Breast epithelium (tissue), 3 donors: ENCODE results near the gene CNIH4.

Experiments used
- CTCF ChIP-seq, 3 donors: fragments of 450-650 bp; IDR thresholded peaks; one replicate each; pipeline ENCODE4 v1.5.1; 2016 to 2017; ENCODE audit warnings: antibody characterized with exemption in 3 of 3, mild to moderate bottlenecking in 3 of 3, moderate library complexity in 3 of 3
- POLR2A ChIP-seq: fragments of 450-650 bp; IDR thresholded peaks from one replicate; pipeline ENCODE4 v1.6.1; 2016; ENCODE audit warnings: antibody characterized with exemption, mild to moderate bottlenecking, moderate library complexity
- POLR2AphosphoS5 ChIP-seq, 3 donors: sonication (generic); formaldehyde crosslinking; IDR thresholded peaks; one replicate each; pipeline ENCODE4 v1.6.1; 2017; ENCODE audit warnings: antibody characterized with exemption in 3 of 3

DNA sequence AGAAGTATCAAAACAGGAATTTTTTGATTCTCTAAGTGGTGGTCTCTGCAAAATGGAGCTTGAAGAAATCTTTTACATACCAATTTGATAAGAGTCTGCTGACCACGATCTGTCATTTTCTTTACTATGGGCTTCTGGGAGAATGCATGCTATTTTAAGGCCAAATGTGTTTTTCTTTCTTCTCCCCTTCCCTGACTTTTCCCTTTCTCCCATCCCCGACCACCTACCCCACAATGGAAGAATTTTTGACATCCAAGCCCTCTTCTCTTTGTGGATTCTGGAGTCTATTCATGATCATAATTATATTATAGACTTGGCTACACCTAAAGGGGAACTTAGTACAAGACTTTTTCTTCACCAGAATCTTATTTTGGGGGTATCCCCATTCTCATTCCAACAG is 31.3 kb downstream of the CNIH4 start:
- TF ChIP-seq CTCF (IDR thresholded peaks at IDR 0.05) (no peak), POLR2AphosphoS5 (IDR thresholded peaks at IDR 0.05) (no peak), POLR2A (no peak)
